K562 (cell line): Measurements from ENCODE around the gene SF3A2. TPM values are rescaled to one million over a fixed set of nuclear protein-coding genes. Genes with fewer than 3 reads are reported as not detected.

Experiments
- KDM5B ChIP-seq: fragments of 200-600 bp; sonication (generic); IDR thresholded peaks from 2 replicates; pipeline ENCODE4 v1.6.1; 2012; ENCODE audit warnings: low read depth, mild to moderate bottlenecking, moderate library complexity, low read length, control low read depth, inconsistent platforms; ENCODE audit not compliant: insufficient replicate concordance
- PYGO2 ChIP-seq: fragments of 450-650 bp; IDR thresholded peaks from 2 replicates; pipeline ENCODE4 v1.6.1; 2016; ENCODE audit warnings: mild to moderate bottlenecking, missing genetic modification characterization, moderate library complexity, missing compliant biosample characterization
- RBM17 ChIP-seq: fragments of 200-400 bp; formaldehyde crosslinking; IDR thresholded peaks from 2 replicates; pipeline ENCODE4 v1.6.1; 2017; ENCODE audit warnings: low read depth, mild to moderate bottlenecking, low read length, borderline replicate concordance
- SMC3 ChIP-seq: conservative IDR thresholded peaks from 2 replicates; pipeline ENCODE4 v1.6.1; 2011; ENCODE audit warnings: low read depth, low read length, improper control_type of control experiment; ENCODE audit not compliant: insufficient read depth
- STAT5B ChIP-seq: fragments of 250-450 bp; sonication (Bioruptor Pico); IDR thresholded peaks from 2 replicates; pipeline ENCODE4 v1.8.0; 2021; ENCODE audit warnings: mild to moderate bottlenecking, inconsistent platforms
- ZBTB11 ChIP-seq, 3 experiments: fragments of 200-800 bp in 1 of 3; fragments of 250-450 bp in 1 of 3; fragments of 450-650 bp in 1 of 3; sonication (Bioruptor Pico) in 1 of 3; sonication (Bioruptor generic) in 1 of 3; formaldehyde crosslinking in 1 of 3; IDR thresholded peaks; 2 replicates each; pipeline versions ENCODE4 v1.6.1 to v1.8.0; 2016 to 2022; ENCODE audit warnings: mild to moderate bottlenecking in 2 of 3, missing genetic modification characterization in 2 of 3, missing compliant biosample characterization in 1 of 3, moderate library complexity in 1 of 3
- ZFP36 ChIP-seq: fragments of 150-350 bp; IDR thresholded peaks from 2 replicates; pipeline ENCODE4 v1.6.1; 2018; ENCODE audit warnings: low read length, low read depth; ENCODE audit not compliant: partially characterized antibody
- ZNF311 ChIP-seq: fragments of 250-450 bp; sonication (Bioruptor Pico); IDR thresholded peaks from 2 replicates; pipeline ENCODE4 v1.4.0; 2020; ENCODE audit warnings: mild to moderate bottlenecking, moderate library complexity
- ZNF436 ChIP-seq: fragments of 250-450, 450-650 bp; sonication (Bioruptor Pico); formaldehyde crosslinking; IDR thresholded peaks from 2 replicates; pipeline ENCODE4 v1.7.0; 2020; ENCODE audit warnings: mild to moderate bottlenecking
- ZNF764 ChIP-seq: fragments of 250-450 bp; sonication (Bioruptor Pico); IDR thresholded peaks from 2 replicates; pipeline ENCODE4 v1.4.0; 2020; ENCODE audit warnings: low read depth, mild to moderate bottlenecking, moderate library complexity
- polyA plus RNA-seq, 8 experiments: library from polyadenylated mRNA; depleted of rRNA in 4 of 8; stranded (reverse) in 5 of 8; unstranded in 3 of 8; fragments of >200 nt; fragmentation: Nextera tagmentation in 2 of 8; fragmentation: Illumina TruSeq in 1 of 8; extraction: Ambion mirVana in 2 of 8; extraction: Trizol in 1 of 8; gene quantifications; 2 replicates each; pipeline versions ENCODE4 v1.2.1 to v1.2.3, GENCODE V29; 2011 to 2014; ENCODE audit warnings: inconsistent platforms in 1 of 8, missing spikeins in 1 of 8
- total RNA-seq, 7 experiments: library from RNA; depleted of rRNA in 6 of 7; stranded (reverse); fragments of >200 nt in 6 of 7; fragmentation: Illumina TruSeq in 2 of 7; extraction: Trizol in 2 of 7; gene quantifications; 2 replicates each; pipeline versions ENCODE4 v1.2.1 to v1.2.3, GENCODE V29; 2011 to 2021; ENCODE audit warnings: low replicate concordance in 1 of 7
- TF ChIP-seq, protein P1 (sequence below): fragments of 200-600 bp; sonication (generic); IDR thresholded peaks from one replicate; pipeline ENCODE4 v1.6.1; 2012; ENCODE audit warnings: mild to moderate bottlenecking, low read depth, low read length, inconsistent platforms

SF3A2 gene
- total and polyA plus RNA-seq, 9 of the 15 experiments (the other 6 are each of a cell fraction or from before 2014, with no cell fraction given): 0.17 to 194 (median 22.8) TPM

GRCh38 chr19:2273356-2274184 lies 36.9 kb downstream of the SF3A2 start (continued):
- TF ChIP-seq, protein P1, sequence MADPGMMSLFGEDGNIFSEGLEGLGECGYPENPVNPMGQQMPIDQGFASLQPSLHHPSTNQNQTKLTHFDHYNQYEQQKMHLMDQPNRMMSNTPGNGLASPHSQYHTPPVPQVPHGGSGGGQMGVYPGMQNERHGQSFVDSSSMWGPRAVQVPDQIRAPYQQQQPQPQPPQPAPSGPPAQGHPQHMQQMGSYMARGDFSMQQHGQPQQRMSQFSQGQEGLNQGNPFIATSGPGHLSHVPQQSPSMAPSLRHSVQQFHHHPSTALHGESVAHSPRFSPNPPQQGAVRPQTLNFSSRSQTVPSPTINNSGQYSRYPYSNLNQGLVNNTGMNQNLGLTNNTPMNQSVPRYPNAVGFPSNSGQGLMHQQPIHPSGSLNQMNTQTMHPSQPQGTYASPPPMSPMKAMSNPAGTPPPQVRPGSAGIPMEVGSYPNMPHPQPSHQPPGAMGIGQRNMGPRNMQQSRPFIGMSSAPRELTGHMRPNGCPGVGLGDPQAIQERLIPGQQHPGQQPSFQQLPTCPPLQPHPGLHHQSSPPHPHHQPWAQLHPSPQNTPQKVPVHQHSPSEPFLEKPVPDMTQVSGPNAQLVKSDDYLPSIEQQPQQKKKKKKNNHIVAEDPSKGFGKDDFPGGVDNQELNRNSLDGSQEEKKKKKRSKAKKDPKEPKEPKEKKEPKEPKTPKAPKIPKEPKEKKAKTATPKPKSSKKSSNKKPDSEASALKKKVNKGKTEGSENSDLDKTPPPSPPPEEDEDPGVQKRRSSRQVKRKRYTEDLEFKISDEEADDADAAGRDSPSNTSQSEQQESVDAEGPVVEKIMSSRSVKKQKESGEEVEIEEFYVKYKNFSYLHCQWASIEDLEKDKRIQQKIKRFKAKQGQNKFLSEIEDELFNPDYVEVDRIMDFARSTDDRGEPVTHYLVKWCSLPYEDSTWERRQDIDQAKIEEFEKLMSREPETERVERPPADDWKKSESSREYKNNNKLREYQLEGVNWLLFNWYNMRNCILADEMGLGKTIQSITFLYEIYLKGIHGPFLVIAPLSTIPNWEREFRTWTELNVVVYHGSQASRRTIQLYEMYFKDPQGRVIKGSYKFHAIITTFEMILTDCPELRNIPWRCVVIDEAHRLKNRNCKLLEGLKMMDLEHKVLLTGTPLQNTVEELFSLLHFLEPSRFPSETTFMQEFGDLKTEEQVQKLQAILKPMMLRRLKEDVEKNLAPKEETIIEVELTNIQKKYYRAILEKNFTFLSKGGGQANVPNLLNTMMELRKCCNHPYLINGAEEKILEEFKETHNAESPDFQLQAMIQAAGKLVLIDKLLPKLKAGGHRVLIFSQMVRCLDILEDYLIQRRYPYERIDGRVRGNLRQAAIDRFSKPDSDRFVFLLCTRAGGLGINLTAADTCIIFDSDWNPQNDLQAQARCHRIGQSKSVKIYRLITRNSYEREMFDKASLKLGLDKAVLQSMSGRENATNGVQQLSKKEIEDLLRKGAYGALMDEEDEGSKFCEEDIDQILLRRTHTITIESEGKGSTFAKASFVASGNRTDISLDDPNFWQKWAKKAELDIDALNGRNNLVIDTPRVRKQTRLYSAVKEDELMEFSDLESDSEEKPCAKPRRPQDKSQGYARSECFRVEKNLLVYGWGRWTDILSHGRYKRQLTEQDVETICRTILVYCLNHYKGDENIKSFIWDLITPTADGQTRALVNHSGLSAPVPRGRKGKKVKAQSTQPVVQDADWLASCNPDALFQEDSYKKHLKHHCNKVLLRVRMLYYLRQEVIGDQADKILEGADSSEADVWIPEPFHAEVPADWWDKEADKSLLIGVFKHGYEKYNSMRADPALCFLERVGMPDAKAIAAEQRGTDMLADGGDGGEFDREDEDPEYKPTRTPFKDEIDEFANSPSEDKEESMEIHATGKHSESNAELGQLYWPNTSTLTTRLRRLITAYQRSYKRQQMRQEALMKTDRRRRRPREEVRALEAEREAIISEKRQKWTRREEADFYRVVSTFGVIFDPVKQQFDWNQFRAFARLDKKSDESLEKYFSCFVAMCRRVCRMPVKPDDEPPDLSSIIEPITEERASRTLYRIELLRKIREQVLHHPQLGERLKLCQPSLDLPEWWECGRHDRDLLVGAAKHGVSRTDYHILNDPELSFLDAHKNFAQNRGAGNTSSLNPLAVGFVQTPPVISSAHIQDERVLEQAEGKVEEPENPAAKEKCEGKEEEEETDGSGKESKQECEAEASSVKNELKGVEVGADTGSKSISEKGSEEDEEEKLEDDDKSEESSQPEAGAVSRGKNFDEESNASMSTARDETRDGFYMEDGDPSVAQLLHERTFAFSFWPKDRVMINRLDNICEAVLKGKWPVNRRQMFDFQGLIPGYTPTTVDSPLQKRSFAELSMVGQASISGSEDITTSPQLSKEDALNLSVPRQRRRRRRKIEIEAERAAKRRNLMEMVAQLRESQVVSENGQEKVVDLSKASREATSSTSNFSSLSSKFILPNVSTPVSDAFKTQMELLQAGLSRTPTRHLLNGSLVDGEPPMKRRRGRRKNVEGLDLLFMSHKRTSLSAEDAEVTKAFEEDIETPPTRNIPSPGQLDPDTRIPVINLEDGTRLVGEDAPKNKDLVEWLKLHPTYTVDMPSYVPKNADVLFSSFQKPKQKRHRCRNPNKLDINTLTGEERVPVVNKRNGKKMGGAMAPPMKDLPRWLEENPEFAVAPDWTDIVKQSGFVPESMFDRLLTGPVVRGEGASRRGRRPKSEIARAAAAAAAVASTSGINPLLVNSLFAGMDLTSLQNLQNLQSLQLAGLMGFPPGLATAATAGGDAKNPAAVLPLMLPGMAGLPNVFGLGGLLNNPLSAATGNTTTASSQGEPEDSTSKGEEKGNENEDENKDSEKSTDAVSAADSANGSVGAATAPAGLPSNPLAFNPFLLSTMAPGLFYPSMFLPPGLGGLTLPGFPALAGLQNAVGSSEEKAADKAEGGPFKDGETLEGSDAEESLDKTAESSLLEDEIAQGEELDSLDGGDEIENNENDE: peak; percentile 51
- TF ChIP-seq PYGO2: no peak
- TF ChIP-seq KDM5B: no peak
- no peak for TF ChIP-seq ZFP36
- TF ChIP-seq ZBTB11 (CRISPR knock-in tag; IDR thresholded peaks at IDR 0.05): peak in 2 of 3 experiments; percentile 85 to 96; a peak in 4 of 6 replicates
- TF ChIP-seq SMC3: peak; percentile 80
- no peak for TF ChIP-seq RBM17
- no peak for TF ChIP-seq ZNF436 (CRISPR knock-in tag)
- TF ChIP-seq ZNF764 (CRISPR knock-in tag): no peak
- TF ChIP-seq ZNF311 (CRISPR knock-in tag): no peak
- no peak for TF ChIP-seq STAT5B (CRISPR knock-in tag)
